Mesodermal cell (in vitro differentiated cells): ENCODE results near the gene RAB35. TPM values are rescaled to one million over a fixed set of nuclear protein-coding genes. Genes with fewer than 3 reads are reported as not detected.

Source experiments
- H3K27ac ChIP-seq: 2 replicates; pipeline ENCODE4 v1.7.0; 2013; ENCODE audit warnings: mild to moderate bottlenecking, low read depth, low read length, moderate library complexity; ENCODE audit not compliant: severe bottlenecking
- H3K36me3 ChIP-seq: 2 replicates; pipeline ENCODE4 v1.7.1; 2013; ENCODE audit warnings: mild to moderate bottlenecking, low read length, moderate library complexity; ENCODE audit not compliant: control insufficient read depth, insufficient read depth
- H3K4me1 ChIP-seq: one replicate; pipeline ENCODE4 v1.7.1; 2013; ENCODE audit warnings: mild to moderate bottlenecking, low read length; ENCODE audit not compliant: insufficient read depth, control insufficient read depth, poor library complexity, severe bottlenecking
- H3K4me3 ChIP-seq: 2 replicates; pipeline ENCODE4 v1.7.0; 2013; ENCODE audit warnings: low read length, control low read depth, mild to moderate bottlenecking; ENCODE audit not compliant: insufficient read depth, poor library complexity, severe bottlenecking; ENCODE audit errors: extremely low read depth
- H3K9me3 ChIP-seq: 2 replicates; pipeline ENCODE4 v1.7.1; 2013; ENCODE audit warnings: mild to moderate bottlenecking, low read length, moderate library complexity; ENCODE audit not compliant: control insufficient read depth
- WGBS, 2 experiments: methylation state at CpG; one replicate each; pipeline ENCODE4 v1.1.5; 2013; ENCODE audit warnings: missing lambda C conversion rate in 2 of 2; ENCODE audit not compliant: insufficient coverage in 2 of 2; 5-methylcytosine and 5-hydroxymethylcytosine counted together
- polyA plus RNA-seq, 2 experiments: library from polyadenylated mRNA; stranded (reverse); fragments of 50-300 nt; gene quantifications; one replicate each; pipeline ENCODE4 v1.2.3, GENCODE V29; 2013

Gene RAB35
- polyA plus RNA-seq (2013, experiment 1 of 2): 36.8 TPM
- 30.6 TPM for polyA plus RNA-seq (2013, experiment 2 of 2)

DNA sequence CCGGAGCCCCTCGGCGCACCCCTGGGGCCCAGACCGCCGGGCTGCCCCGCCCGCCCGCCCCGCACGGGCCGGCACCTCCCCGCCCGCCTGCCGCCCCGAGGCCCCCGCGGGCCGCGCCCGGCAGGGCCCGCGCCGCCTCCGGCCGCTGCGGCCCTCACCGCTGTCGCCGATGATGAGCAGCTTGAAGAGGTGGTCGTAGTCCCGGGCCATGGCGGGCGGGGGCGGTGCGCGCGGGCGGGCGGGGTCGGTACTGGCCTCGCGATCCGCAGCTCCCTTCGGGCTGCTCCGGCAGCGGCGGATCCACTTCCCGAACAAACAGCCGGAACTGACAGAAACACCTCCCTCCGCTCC is at the start of gene RAB35:
Gene RAB35, minus strand, starts transcription at position 313 of the 351 bp plus-strand sequence. Its CDS starts 103 bp downstream, at position 210.
- 0% methylated on average over 14 to 26 of the region's 50 CpGs for WGBS, 2 experiments
- peaks cover 15% of the 10 kb centered on the region for H3K4me1 ChIP-seq
- H3K9me3 ChIP-seq: no peaks in the 10 kb centered on the region
- H3K27ac ChIP-seq: peak within 1 kb of the TSS; percentile 86
- peaks cover 31% of the 10 kb centered on the region for H3K36me3 ChIP-seq
- H3K4me3 ChIP-seq: peak within 1 kb of the TSS; percentile 73

DNA sequence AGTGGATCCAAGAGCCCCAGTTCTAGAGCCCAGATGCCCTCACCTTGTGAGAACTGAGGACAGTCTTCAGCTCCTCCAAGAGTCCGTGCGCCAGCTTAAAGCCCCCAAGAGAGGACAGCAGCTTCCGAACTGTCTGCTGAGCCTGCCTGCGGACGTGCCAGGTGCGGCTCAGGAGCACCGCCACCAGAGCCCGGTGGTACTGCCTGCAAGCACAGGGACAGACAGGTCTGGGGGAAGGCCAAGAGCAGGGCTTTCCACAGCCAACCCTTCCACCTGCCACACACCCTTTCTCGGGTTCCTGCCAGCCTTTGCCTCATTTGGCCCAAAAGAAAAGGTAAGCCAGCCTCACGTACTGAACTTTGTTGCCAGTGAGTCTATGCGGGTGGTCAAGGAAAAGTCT is 47.7 kb upstream of the RAB35 start:
- Histone ChIP-seq H3K4me3 (no peak overlapping the region), H3K4me1 (no peaks in the 10 kb centered on the region), H3K27ac (no peak overlapping the region), H3K36me3 (peaks cover 90% of the 10 kb centered on the region), H3K9me3 (no peaks in the 10 kb centered on the region)
- WGBS, 2 experiments: 93% methylated on average over 6 to 11 of the region's 11 CpGs

DNA sequence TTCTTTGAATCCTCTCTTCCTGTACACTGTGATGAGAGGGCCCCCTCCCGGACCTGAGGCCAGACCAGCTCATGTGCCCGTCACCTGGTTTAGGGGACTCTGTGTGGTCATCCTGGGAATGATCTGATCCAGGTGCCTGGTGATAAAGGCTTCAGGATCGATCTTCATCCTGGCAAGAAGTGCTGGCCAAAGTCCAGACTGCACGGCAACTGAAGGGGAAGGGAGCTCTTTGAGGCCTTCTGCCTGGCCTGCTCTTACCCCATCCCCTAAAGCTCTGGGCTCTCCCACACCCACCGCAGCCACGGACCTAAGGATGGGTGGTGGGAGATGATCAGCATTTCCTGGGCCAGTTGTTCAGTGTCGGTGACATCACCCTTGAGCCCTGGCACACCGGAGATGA is 46.2 kb upstream of the RAB35 start:
- WGBS, 2 experiments: 91 to 92% methylated on average over 5 to 7 of the region's 8 CpGs
- H3K27ac ChIP-seq: no peak overlapping the region
- no peaks in the 10 kb centered on the region for H3K9me3 ChIP-seq
- no peak overlapping the region for H3K4me3 ChIP-seq
- peaks cover 91% of the 10 kb centered on the region for H3K36me3 ChIP-seq
- no peaks in the 10 kb centered on the region for H3K4me1 ChIP-seq

DNA sequence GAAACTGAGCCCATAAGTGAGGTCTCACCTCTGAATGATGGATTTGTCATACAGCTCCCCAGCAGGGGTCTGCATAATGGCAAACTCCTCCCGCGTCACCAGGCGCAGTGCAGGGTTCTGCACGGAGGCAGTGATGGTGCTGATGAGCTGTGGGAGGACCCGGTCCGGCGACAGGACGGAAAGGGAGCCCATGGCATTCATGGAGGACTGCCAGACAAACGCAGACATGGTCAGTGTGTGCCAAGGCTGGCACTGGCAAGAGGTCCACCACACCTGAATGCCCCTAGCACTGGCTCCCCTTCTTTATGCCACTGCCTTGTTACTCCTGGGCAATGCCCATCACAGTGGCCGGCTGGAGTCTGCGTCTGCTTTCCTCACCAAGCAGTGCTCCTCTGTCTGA is 45.3 kb upstream of the RAB35 start:
- no peak overlapping the region for H3K4me3 ChIP-seq
- no peaks in the 10 kb centered on the region for H3K4me1 ChIP-seq
- peaks cover 92% of the 10 kb centered on the region for H3K36me3 ChIP-seq
- 97 to 98% methylated on average over 11 of the region's 11 CpGs for WGBS, 2 experiments
- H3K27ac ChIP-seq: no peak overlapping the region
- no peaks in the 10 kb centered on the region for H3K9me3 ChIP-seq

DNA sequence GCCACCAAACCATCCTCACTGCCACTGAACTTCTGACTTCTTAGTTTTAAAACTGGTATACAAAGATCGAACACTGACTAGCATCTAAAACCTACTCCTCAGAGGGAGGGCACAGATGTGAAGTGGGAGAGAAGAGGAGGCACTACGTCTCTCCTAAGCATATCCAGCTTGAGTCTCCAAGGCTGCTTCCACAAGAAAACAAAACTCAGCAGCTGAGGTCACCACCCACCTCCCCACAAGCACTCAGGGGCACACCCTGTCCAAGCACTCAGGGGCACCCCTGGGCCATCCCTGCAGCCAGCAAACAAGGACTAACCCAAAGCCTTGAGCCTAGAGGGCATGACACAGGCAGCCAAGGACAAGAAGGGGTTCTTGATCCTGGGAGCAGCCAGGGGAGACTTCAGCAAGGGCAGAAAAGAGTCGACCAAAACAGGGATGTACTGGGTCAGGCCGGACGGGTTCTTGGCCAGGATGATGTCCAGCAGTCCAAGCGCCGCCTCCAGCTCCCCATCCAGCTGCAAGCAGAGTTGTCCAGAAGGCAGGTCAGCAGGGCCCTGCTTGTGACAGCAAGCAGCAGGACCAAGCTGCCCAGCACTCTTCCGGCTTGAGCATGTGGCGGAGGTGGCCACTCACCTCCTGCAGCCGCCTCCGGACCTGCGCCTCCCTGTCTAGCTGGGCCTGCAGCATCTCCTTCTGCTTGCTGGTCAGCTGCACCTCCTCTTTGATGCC is 43.1 kb upstream of the RAB35 start:
- Histone ChIP-seq H3K9me3 (no peaks in the 10 kb centered on the region), H3K4me1 (no peaks in the 10 kb centered on the region), H3K4me3 (no peak overlapping the region), H3K27ac (no peak overlapping the region), H3K36me3 (peaks cover 99% of the 10 kb centered on the region)
- WGBS, 2 experiments: 99 to 100% methylated on average over 10 of the region's 12 CpGs

DNA sequence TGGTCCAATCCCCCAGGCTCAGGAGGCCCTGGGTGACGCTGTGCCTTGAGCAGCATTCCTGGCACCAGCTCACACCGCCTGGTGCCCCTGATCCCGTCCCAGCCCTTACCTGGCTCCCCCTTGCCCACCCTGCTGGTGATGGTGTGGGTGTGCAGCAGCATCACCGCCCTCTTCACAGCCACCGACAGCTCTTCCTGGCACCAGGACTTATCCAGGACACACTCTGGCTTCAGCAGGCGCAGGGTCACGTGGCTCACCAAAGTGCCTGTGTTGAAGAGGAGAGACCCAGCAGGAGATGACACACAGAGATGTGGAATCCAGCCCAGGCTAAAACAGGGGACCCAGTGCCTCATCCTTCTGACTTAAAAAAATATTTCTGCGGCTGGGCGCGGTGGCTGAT is 41.8 kb upstream of the RAB35 start:
- Histone ChIP-seq H3K9me3 (no peaks in the 10 kb centered on the region), H3K4me1 (no peaks in the 10 kb centered on the region), H3K27ac (no peak overlapping the region), H3K4me3 (no peak overlapping the region), H3K36me3 (peaks cover 99% of the 10 kb centered on the region)
- WGBS, 2 experiments: 92 to 99% methylated on average over 9 to 10 of the region's 10 CpGs

DNA sequence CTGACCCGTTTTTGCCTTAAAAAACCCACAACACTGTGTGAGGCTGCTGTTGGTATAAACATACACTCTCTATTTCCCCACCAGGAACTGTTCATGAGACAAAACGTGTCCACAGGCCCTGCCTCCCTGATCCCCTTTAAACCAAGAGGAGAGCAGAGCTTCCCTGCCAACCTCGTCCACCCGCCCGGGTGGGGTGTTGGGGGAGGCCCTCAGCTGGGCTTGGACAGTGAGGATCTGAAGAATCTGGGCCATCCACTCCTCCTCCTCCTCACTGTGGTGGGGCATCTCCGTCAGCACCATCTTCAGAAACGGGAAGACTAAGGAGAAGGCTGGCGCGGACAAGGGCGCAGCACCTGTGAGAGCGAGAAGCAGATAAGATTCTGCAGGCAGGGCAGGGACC is 41.1 kb upstream of the RAB35 start:
- Histone ChIP-seq H3K4me3 (no peak overlapping the region), H3K36me3 (peaks cover 99% of the 10 kb centered on the region), H3K27ac (no peak overlapping the region), H3K4me1 (no peaks in the 10 kb centered on the region), H3K9me3 (no peaks in the 10 kb centered on the region)
- 96 to 97% methylated on average over 6 to 11 of the region's 11 CpGs for WGBS, 2 experiments

DNA sequence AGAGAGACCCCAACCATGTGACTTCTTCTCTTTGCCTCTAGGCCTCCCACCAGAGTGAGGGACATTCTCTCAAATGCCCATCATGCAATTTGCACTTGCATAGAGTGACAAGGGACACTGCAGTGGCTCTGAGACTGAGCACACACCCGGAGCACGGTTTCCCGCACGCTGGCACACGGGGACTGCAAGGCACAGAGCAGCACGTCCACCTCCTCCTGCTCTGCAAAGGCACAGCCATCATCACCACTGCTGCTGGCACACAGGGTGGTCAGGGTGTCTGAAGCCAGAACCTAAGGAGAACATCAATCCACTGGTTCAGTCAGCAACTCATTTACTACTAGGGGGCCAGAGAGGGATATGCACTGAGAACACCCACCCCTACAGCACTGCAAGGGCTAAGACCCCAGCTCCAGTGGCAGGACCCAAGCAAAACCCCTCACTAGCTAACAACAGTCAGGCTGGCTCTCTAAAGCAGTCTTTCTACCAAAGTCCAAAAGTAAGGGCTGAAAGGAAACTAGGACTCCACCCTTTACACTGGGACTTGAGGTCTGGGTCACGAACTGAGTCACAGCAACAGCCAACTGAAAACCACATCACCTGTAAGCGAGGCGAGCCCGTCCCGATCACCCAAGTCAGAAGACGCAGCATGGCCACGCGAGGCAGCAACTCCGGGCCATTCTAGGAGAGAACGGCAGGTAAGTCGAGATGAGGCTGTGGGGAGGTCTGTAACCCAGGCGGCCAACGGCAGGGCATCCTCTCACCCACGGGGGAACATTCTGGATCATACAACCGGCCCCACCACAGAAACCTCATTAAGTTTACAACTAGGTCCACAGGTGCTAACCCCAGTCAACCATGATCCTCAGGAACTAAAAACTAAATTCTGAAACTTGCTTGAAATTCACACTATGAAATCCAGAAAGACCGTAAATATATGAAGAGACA is 40.0 kb upstream of the RAB35 start:
- Histone ChIP-seq H3K27ac (no peak overlapping the region), H3K36me3 (peaks cover 95% of the 10 kb centered on the region), H3K4me3 (no peak overlapping the region), H3K4me1 (no peaks in the 10 kb centered on the region), H3K9me3 (no peaks in the 10 kb centered on the region)
- WGBS, 2 experiments: 97% methylated on average over 18 of the region's 22 CpGs

DNA sequence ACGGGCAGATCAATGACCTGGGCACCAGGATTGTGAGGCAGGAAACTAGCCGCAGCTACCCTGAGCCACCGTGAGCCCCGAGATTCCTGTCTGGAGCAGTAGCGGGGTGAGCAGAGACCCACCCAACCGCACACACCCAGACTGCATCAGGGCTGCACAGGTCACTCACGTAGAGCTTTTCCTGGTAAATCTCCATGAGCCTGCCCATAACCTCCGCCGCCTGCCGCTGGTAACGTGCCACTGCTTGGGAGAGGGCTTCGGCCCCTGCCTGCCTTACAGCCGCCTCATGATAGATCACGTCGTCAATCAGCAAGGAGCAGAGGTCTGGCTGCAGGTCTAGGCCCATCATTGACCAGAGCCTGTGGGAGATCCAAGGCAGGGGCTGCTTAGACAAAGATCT is 38.5 kb upstream of the RAB35 start:
- Histone ChIP-seq H3K9me3 (no peaks in the 10 kb centered on the region), H3K27ac (no peak overlapping the region), H3K4me1 (no peaks in the 10 kb centered on the region), H3K4me3 (no peak overlapping the region), H3K36me3 (peaks cover 92% of the 10 kb centered on the region)
- 93 to 94% methylated on average over 11 to 15 of the region's 15 CpGs for WGBS, 2 experiments

DNA sequence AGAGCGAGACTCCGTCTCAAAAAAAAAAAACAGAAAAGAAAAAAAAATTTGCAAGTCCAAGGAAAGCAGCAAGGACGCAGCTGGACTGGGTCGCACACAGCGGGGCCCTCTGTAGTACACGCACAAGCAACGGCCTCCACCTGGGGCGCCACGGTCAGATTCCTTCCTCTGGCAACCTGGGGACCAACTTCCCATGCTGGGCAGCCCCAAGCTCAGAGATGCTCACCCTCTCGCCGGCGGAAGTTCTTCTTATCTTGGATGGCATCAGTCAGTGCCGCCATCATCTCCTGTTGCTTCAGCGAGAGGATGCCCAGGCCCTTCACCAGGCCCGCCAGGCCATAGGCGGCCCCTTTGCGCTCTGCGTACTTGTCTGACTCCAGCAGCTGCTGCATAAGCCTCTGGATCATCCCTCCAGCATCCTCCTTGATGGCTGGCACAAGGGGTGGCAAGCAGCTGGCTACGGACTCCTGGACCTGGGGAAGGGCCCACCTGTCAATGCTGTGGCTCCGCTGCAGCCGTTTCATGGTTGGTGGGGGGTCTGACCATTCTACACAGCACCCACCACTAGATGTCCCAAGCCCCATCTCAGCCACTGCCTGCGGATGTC is 34.5 kb upstream of the RAB35 start:
- Histone ChIP-seq H3K36me3 (peaks cover 92% of the 10 kb centered on the region), H3K4me1 (no peaks in the 10 kb centered on the region), H3K4me3 (no peak overlapping the region), H3K27ac (no peak overlapping the region), H3K9me3 (no peaks in the 10 kb centered on the region)
- 97 to 98% methylated on average over 18 to 19 of the region's 22 CpGs for WGBS, 2 experiments
